Ectodermal cell (in vitro differentiated cells): ENCODE data around the gene NUP42.
"Not testable (repeated sequence)": the region's sequence is repeated elsewhere in the genome, so short reads cannot be mapped to it uniquely, and the experiment has no call there.

ENCODE experiments used
- H3K27ac ChIP-seq: 2 replicates; pipeline ENCODE4 v1.7.0; 2013; ENCODE audit warnings: mild to moderate bottlenecking, low read depth, low read length; ENCODE audit not compliant: insufficient read depth, poor library complexity, severe bottlenecking
- H3K27me3 ChIP-seq: 2 replicates; pipeline ENCODE4 v1.7.0; 2013; ENCODE audit warnings: mild to moderate bottlenecking, low read length; ENCODE audit not compliant: insufficient read depth, control insufficient read depth, poor library complexity, severe bottlenecking
- H3K36me3 ChIP-seq: one replicate; pipeline ENCODE4 v1.7.0; 2013; ENCODE audit warnings: low read length; ENCODE audit not compliant: control insufficient read depth, insufficient read depth
- H3K4me1 ChIP-seq: one replicate; pipeline ENCODE4 v1.7.0; 2013; ENCODE audit warnings: low read length; ENCODE audit not compliant: control insufficient read depth, insufficient read depth
- H3K4me3 ChIP-seq: 2 replicates; pipeline ENCODE4 v1.7.0; 2013; ENCODE audit warnings: low read depth, low read length, control low read depth; ENCODE audit not compliant: insufficient read depth
- H3K9me3 ChIP-seq: 2 replicates; pipeline ENCODE4 v1.7.0; 2013; ENCODE audit warnings: mild to moderate bottlenecking, low read length, moderate library complexity; ENCODE audit not compliant: control insufficient read depth
- WGBS, 2 experiments: methylation state at CpG; one replicate each; pipeline ENCODE4 v1.1.7; 2013; ENCODE audit warnings: missing lambda C conversion rate in 2 of 2; 5-methylcytosine and 5-hydroxymethylcytosine counted together

NUP42 gene

DNA sequence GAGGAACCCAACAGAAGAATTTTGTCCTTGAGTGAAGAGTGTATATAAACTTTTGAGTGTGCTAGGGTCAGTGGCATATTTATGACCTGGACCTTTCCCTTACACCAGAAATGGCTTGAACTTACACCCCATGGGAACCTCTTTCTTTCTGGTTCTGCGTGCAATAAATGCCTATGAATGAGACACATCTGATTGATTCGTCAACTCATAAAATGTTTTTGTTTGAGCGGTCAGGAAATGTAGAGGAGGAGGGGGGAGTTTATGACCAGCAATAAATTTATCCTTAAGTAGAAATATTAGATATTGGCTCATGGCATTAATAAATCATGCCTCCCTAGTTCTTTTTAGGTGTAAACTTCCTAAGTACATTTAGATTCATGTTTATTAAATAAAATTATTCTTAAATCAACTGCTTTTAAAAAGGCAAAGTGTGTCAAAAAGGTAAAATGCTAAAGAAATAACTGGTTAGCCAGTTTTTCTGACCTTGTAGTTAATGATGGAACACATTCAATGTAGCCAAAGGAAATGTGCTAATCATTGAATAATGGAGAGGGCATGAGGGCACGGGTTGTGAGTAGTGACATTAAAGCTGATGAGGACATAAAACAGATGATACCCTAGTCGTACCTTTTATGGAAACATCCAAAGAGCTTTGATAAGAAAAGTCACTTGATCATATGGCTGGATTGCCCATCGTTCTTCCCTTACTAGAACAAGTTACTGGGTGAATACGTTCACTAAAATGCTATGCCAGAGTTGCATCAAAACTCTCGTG lies 13.6 kb upstream of the NUP42 start:
- H3K27me3 ChIP-seq, result no peaks in the 10 kb centered on the region
- 95 to 99% methylated on average over 6 to 8 of the region's 8 CpGs for WGBS, 2 experiments
- H3K36me3 ChIP-seq, result no peaks in the 10 kb centered on the region
- no peak overlapping the region for H3K27ac ChIP-seq
- no peak overlapping the region for H3K4me3 ChIP-seq
- no peaks in the 10 kb centered on the region for H3K4me1 ChIP-seq
- no peaks in the 10 kb centered on the region for H3K9me3 ChIP-seq

DNA sequence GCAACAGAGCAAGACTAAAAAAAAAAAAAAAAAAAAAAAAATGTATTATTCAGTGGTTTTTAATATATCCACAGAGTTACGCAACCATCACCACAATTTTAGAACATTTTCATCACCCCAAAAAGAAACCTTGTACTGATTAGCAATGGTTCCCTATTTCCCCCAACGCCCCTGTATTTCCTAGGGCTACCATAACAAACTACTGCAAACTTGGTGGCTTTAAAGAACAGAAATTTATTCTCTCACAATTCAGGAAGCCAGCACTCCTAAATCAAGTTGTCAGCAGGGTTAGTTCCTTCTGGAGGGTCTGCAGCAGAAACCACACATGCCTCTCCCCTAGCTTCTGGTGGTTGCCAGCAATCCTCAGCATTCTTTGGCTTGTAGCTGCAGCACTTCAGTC lies 5.9 kb upstream of the NUP42 start:
- H3K4me1 ChIP-seq, result no peaks in the 10 kb centered on the region
- no peak overlapping the region for H3K4me3 ChIP-seq
- 95 to 97% methylated on average over 2 of the region's 2 CpGs for WGBS, 2 experiments
- peaks cover 3% of the 10 kb centered on the region for H3K36me3 ChIP-seq
- H3K27ac ChIP-seq, result no peak overlapping the region
- no peaks in the 10 kb centered on the region for H3K27me3 ChIP-seq
- no peaks in the 10 kb centered on the region for H3K9me3 ChIP-seq

DNA sequence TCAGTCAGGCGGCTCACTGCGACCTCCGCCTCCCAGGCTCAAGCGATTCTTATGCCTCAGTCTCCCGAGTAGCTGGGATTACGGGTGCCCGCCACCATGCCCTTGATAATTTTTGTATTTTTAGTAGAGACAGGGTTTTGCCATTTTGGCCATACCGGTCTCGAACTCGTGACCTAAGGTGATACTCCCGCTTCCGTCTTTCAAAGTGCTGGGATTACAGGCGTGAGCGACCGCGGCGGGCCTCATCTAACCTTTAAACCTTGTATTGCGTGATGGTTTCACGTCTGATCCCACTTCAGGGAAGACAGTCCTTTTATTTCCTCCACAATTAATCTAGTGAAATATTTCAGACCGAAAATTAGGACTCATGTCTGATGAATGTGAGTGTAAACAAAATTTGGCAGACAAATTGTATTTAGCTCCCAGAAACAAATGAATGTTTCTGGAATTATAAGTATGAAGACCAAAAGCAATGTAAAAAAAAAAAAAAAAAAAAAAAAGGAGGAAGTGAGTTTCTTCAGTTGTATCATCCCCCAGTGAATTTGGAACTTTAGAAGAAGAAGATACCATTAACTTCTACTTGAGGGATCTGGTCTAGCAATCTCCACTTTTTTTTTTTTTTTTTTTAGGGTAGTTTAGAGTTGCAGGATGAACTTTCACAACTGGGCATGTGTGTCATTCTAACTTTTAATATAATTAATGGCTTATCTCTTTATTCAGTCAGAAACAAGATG lies 1.6 kb downstream of the NUP42 start:
- 90 to 94% methylated on average over 19 to 20 of the region's 20 CpGs for WGBS, 2 experiments
- Histone ChIP-seq H3K9me3 (no peaks in the 10 kb centered on the region), H3K36me3 (peaks cover 10% of the 10 kb centered on the region)

DNA sequence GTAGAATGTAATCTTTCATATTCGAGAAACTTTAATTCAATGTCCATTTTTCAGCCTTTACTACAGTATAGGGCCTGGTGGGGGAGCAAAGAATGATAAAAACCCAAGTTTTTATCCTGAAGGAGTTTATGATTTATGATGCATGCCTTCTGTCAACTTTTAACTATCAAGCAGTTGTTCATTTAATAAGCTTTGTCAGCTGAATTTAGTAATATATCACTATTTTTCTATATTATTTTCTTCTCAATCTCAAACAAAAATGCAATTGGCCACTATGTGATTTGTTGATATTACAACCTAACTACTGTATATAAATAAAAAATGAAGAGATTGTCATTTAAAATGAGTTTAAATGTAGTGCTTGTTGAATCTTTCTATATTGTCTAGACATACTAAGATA lies 2.4 kb downstream of the NUP42 start:
- Histone ChIP-seq H3K27me3 (no peaks in the 10 kb centered on the region), H3K4me1 (peaks cover 3% of the 10 kb centered on the region), H3K4me3 (no peak overlapping the region), H3K36me3 (peaks cover 15% of the 10 kb centered on the region), H3K27ac (no peak overlapping the region), H3K9me3 (no peaks in the 10 kb centered on the region)
- WGBS, 2 experiments, result 100% methylated on average over 1 of the region's 1 CpG; no CpG with 5 or more reads in 1 of the 2 experiments

More for the DNA sequence above, 1.6 kb downstream of the NUP42 start:
- Histone ChIP-seq H3K27ac (no peak overlapping the region), H3K27me3 (no peaks in the 10 kb centered on the region), H3K4me1 (peaks cover 3% of the 10 kb centered on the region), H3K4me3 (peak overlapping the region; percentile 95)

DNA sequence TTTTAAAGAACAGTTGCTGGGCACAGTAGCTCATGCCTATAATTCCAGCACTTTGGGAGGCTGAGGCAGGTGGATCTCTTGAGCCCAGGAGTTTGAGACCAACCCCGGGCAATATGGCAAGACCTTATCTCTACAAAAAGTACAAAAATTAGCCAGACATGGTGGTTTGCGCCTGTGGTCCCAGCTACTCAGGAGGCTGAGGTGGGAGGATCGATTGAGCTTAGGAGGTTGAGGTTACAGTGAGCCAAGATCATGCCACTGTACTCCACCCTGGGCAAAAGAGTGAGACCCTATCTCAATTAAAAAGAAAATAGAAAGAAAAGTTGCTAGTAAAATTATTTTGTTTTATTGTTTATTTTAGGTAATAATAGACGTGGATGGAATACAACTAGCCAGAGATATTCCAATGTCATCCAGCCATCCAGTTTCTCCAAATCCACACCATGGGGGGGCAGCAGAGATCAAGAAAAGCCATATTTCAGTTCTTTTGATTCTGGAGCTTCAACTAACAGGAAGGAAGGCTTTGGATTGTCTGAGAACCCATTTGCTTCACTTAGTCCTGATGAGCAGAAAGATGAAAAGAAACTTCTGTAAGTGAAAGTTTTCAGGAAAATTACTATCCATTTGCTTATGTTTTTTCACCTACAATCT lies 3.0 kb downstream of the NUP42 start:
- H3K4me1 ChIP-seq, result peaks cover 3% of the 10 kb centered on the region
- peaks cover 17% of the 10 kb centered on the region for H3K36me3 ChIP-seq
- 89% methylated on average over 4 of the region's 4 CpGs for WGBS, 2 experiments
- H3K27ac ChIP-seq, result no peak overlapping the region
- H3K9me3 ChIP-seq, result no peaks in the 10 kb centered on the region
- no peaks in the 10 kb centered on the region for H3K27me3 ChIP-seq
- no peak overlapping the region for H3K4me3 ChIP-seq

DNA sequence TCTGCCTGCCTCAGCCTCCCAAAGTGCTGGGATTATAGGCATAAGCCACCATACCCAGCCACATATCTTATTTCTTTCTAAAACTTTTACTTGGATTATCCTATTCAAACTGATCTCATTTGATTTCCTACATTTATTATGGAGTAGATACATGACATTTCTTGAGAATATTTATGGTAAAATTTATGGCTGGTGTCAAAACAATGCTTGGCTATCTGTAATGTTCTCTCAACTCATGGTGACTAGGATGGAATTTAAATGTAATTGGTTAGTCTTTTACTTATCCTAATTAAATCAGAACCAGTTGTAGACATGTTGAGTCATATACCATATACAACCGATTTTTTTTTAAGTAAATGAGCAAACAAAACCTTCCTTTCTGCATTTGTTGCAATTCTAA lies 4.1 kb downstream of the NUP42 start:
- H3K4me1 ChIP-seq, result peaks cover 3% of the 10 kb centered on the region
- no peak overlapping the region for H3K4me3 ChIP-seq
- H3K9me3 ChIP-seq, result no peaks in the 10 kb centered on the region
- H3K36me3 ChIP-seq, result peaks cover 19% of the 10 kb centered on the region
- 100% methylated on average over 1 of the region's 1 CpG; no CpG with 5 or more reads in 1 of the 2 experiments for WGBS, 2 experiments
- no peak overlapping the region for H3K27ac ChIP-seq
- no peaks in the 10 kb centered on the region for H3K27me3 ChIP-seq

DNA sequence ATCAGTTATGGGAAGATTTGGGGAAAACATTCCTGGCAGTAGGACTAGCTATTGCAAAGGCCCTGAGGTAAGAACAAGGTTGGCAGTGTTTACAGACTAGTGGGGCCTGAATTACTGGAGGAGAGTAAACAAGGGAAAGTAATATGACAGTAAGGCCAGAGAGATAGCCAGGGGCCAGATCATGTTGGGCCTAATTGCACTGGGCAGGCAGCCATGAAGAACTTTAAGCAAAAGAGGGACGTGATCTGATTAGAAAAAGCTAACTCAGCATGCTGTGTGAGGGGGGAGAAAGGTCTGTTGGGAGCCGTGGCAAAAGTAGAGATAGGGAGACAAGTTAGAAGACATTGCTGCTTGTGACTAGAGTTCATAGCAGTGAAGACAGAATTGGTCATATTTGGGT lies 9.2 kb downstream of the NUP42 start:
- Histone ChIP-seq H3K36me3 (peaks cover 45% of the 10 kb centered on the region), H3K27ac (no peak overlapping the region)

DNA sequence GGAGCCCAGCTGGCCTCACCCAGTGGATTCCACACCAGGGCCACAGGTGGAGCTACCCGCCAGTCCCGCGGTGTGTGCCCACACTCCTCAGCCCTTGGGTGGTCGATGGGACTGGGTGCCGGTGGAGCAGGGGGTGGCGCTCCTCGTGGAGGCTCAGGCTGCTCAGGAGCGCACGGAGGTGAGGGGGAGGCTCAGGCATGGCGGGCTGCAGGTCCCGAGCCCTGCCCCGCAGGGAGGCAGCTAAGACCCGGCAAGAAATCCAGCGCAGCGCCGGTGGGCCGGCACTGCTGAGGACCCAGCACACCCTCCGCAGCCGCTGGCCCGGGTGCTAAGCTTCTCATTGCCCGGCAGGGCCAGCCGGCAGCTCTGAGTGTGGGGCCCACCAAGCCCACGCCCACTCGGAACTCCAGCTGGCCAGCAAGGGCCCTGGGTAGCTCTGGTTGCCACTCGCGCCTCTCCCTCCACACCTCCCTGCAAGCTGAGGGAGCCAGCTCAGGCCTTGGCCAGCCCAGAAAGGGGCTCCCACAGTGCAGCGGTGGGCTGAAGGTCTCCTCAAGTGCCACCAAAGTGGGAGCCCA lies 11.9 kb downstream of the NUP42 start:
- H3K27ac ChIP-seq, H3K27me3 ChIP-seq, H3K9me3 ChIP-seq, H3K4me1 ChIP-seq, H3K4me3 ChIP-seq: not testable (repeated sequence)
- H3K36me3 ChIP-seq, result peaks cover 39% of the 10 kb centered on the region
- WGBS, 2 experiments, result 95 to 96% methylated on average over 27 of the region's 27 CpGs

More for the DNA sequence above, 9.2 kb downstream of the NUP42 start:
- Histone ChIP-seq H3K4me3 (no peak overlapping the region), H3K27me3 (no peaks in the 10 kb centered on the region), H3K9me3 (no peaks in the 10 kb centered on the region), H3K4me1 (no peaks in the 10 kb centered on the region)
- WGBS, 2 experiments, result 93 to 94% methylated on average over 2 of the region's 2 CpGs

DNA sequence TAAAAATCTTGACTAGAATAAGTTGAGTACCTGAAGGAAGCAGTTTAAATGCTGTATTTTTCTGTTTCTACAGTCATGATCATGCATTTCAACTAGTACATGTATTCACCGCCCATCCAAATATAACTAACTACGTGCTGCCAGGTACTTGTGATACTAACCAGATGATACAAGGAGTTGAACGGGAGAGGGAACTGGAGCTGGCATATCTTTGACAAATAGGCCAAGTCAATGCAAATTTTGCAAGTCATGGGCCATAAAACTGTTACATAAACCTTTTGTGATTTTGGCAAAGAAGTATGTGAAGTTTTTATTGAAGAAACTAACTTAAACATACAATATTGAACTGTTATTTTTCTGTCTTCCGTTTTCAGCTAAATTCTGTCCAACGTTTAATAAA lies 14.5 kb downstream of the NUP42 start:
- no peak overlapping the region for H3K4me3 ChIP-seq
- H3K27me3 ChIP-seq, result no peaks in the 10 kb centered on the region
- H3K9me3 ChIP-seq, result no peaks in the 10 kb centered on the region
- H3K4me1 ChIP-seq, result no peaks in the 10 kb centered on the region
- peaks cover 42% of the 10 kb centered on the region for H3K36me3 ChIP-seq
- 96 to 98% methylated on average over 5 of the region's 5 CpGs for WGBS, 2 experiments
- no peak overlapping the region for H3K27ac ChIP-seq

DNA sequence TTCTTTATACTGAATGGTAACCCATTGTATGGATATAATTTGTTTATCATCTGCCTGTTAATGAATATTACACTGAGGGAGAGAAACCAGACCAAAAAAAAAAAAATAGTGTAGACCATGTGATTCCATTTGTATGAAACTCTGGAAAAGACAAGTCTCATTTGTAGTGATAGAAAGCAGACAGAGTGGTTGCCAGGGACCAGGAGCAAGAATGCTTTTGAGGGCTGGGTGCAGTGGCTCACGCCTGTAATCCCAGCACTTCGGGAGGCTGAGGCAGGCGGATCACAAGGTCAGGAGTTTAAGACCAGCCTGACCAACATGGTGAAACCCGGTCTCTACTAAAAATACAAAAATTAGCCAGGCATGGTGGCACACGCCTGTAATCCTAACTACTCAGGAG lies 15.9 kb downstream of the NUP42 start:
- WGBS, 2 experiments, result 86 to 90% methylated on average over 5 of the region's 5 CpGs
- H3K27ac ChIP-seq, H3K4me1 ChIP-seq, H3K9me3 ChIP-seq, H3K4me3 ChIP-seq, H3K27me3 ChIP-seq: not testable (repeated sequence)
- H3K36me3 ChIP-seq, result peaks cover 33% of the 10 kb centered on the region
